Measurements from ENCODE around the gene PRICKLE2. TPM values are rescaled to one million over a fixed set of nuclear protein-coding genes. Genes with fewer than 3 reads are reported as not detected.
A peak's percentile ranks its signal among the peaks of the same experiment; 100 is the strongest.

Gene PRICKLE2
- total RNA-seq, 1 experiment from 2014 or later: 12.0 TPM

DNA sequence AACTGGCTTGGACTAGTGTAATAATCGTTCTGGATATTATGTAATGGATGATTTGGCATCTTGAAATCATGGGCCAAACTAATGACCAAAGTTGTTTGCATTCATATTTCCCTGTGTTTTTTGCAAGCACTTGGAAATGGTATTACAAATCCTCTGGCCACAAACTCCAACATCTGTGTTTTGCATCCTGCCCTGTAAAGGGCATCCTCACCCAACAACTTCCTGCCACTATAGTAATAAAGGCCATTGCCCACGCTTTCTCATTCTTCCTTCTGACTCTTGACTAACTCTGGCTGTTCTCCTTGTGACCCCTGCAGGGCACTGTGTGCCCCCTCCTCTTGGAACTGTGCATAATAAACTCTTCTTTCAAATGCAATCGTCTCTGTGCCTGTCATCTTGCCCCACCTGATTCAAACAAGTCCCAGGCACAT is 176.6 kb downstream of the PRICKLE2 start:
- peak; percentile 33 for DNase-seq (ENCODE audit: low read depth)

DNA sequence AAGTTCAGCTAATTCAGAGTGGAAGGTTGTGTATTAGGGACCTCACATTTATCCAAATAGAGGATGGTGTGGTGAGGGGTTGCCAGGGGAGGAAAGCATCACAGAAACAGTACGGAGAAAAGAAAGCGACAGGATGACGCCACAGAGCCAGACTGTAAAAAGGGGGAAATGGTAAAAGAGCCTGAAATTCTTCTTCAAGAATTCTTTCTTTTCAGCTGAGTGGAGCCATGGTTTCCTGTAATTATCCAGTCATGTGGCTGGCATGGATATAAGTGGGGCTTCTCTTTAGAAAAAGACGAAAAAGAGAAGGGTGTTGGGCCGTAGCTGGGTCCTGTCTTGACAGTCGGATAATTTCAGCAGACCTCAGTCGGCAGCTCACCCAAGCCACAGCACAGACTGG is 177.5 kb downstream of the PRICKLE2 start:
- DNase-seq (ENCODE audit: low read depth): no peak

DNA sequence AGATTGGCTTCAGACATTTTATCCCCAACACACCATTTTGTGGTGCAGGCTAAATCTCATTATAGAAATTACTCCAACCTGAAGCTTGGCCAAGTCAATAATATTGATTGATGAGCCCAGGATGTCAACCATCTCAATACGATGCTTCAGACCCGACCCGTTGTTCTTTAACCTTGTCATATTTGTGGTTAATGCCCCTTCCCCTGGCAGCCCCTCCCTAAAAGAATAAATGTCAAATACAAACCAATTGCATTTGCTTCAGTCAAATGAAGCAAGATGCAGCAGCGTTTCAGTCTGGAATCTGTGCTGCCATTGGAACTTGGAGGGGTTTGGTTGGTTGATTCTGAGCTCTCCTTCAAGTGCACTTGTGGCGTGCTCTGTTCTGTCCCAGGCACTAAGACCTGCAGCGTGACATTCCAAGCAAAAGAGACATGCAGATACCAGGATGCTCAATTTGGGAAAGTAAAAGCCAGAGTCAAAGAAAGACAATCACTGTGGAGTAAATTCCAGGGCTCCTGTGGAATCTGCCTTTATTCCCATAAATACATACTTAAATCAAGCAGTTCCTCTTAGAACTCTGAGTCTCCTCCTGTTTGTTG is 178.2 kb downstream of the PRICKLE2 start:
- DNase-seq (ENCODE audit: low read depth): no peak

DNA sequence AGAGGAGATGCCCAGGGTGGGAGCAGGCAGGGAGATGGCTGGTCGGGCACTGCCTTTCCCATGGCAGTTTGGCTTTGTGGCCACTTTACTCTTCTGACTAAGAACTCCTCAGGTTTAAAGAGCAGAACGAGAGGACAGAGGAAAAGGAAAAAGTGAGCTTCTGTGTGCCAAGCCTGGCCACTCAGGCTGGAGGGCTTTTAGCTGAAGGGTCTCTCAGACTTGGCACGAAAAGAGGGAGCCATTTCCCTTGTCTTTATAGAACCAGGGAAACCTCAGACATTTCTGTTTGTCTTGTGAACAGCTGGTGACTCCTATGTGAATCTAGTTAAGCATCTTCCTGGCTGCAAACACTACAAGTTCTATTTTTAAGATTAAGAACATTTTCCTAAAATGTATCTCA is 178.7 kb downstream of the PRICKLE2 start:
- no peak for DNase-seq (ENCODE audit: low read depth)

DNA sequence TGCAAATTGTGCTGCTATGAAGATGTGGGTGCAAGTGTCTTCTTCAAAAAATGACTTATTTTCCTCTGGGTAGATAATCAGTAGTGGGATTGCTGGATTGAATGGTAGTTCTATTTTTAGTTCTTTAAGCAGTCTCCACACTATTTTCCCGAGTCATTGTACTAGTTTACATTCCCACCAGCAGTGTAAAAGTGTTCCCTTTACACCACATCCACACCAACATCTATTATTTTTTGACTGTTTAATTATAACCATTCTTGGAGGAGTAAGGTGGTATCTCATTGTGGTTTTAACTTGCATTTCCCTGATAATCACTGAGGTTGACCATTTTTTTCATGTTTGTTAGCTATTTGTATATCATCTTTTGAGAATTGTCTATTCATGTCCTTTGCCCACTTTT is 182.3 kb downstream of the PRICKLE2 start:
- no peak for DNase-seq (ENCODE audit: low read depth)

Other genes with a start within 250 kb of the PRICKLE2 start
- 104 and 144 TPM in 2 replicates for gene PSMD6, start 202.0 kb downstream of the PRICKLE2 start, total RNA-seq (2014; rRNA removed)

Data from LHCN-M2 (cell line).